ENCODE results near the gene ERI2. TPM values are rescaled to one million over a fixed set of nuclear protein-coding genes. Genes with fewer than 3 reads are reported as not detected.

The ERI2 gene, protein sequence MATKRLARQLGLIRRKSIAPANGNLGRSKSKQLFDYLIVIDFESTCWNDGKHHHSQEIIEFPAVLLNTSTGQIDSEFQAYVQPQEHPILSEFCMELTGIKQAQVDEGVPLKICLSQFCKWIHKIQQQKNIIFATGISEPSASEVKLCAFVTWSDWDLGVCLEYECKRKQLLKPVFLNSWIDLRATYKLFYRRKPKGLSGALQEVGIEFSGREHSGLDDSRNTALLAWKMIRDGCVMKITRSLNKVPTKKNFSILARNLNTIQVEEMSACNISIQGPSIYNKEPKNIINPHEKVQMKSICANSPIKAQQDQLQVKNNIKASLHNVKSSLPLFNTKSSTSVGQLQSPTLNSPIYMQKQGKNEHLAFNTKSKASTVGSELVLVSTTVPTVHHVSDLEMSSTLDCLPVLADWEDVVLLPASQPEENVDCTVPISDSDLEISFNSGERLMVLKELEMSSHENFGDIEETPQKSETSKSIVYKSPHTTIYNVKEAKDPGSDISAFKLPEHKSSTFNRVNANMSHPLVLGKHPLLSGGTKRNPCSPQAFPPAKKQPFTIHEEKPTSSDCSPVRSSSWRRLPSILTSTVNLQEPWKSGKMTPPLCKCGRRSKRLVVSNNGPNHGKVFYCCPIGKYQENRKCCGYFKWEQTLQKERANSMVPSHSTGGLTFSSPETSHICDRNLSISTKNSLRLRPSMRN
- total RNA-seq (10 to 100 TPM; 12.5 to 29.7 TPM), polyA plus RNA-seq (1 to 10 TPM; 5.9 to 9.3 TPM)
- long read RNA-seq, donor 1, transcript ERI2-203 (1 exons, 3,846 nt), result major isoform, 15 of 15 reads
- long read RNA-seq, donor 1, partial matches to known transcripts, result 0 of 15 reads
- long read RNA-seq, donor 1, other reads (novel, unspliced or antisense), result 0 of 15 reads
- long read RNA-seq, donor 2, transcript ERI2-203 (1 exons, 3,846 nt), result major isoform, 13 of 13 reads
- long read RNA-seq, donor 2, partial matches to known transcripts, result 0 of 13 reads
- long read RNA-seq, donor 2, other reads (novel, unspliced or antisense), result 0 of 13 reads
- long read RNA-seq, donor 3, transcript ERI2-203 (1 exons, 3,846 nt), result major isoform, 19 of 19 reads
- long read RNA-seq, donor 3, partial matches to known transcripts, result 0 of 19 reads
- long read RNA-seq, donor 3, other reads (novel, unspliced or antisense), result 0 of 19 reads
- long read RNA-seq, donor 4, transcript ERI2-203 (1 exons, 3,846 nt), result major isoform, 10 of 10 reads
- long read RNA-seq, donor 4, partial matches to known transcripts, result 0 of 10 reads
- long read RNA-seq, donor 4, other reads (novel, unspliced or antisense), result 0 of 10 reads
- long read RNA-seq, donor 5, transcript ERI2-203 (1 exons, 3,846 nt), result major isoform, 19 of 19 reads
- long read RNA-seq, donor 5, partial matches to known transcripts, result 0 of 19 reads
- long read RNA-seq, donor 5, other reads (novel, unspliced or antisense), result 0 of 19 reads

DNA sequence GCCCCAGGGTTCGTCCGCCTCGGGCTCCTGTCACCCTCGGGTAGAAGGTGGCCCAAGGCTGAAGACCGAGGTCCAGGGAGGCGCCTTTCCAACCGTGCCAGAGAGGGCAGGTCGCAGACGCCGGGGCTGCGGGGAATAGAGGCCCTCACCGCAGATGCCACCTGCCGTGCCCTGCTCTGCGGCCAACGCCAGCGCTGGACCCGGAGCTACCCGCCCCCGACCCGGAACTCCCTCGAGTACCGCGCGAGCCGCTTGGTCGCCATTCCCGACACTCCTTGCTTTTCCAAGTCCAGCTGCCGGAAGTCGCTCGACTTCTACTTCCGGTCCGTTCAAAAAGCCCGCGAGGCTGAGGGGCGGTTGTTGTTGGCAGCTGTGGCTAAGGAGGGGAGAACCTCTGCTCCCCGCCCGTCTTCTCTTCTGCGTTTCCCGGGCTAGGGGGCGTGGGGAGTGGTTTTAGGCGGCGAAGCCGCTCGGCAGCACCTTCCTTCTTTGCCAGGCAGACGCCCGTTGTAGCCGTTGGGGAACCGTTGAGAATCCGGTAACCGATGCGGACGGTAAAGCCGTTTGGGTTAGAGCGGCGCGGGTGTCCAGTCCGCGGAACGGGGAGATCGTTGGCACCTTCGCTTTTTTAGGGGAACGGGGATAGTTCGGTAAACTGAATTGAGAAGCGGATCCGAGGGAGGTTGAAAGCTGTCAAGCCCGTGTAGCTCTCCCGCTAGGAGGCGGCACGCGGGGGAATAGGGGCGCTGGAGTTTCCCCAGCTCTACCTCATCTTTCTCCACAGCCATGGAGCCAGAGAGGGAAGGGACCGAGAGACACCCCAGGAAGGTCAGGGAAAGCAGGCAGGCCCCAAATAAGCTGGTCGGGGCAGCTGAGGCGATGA is at the start of gene ERI2, which contains the start of gene REXO5:
ERI2 (minus strand) TSS at position 305 of the 883 bp plus-strand sequence; CDS start at position 263, 42 bp downstream.
REXO5 (plus strand) TSS at position 360 of the 883 bp plus-strand sequence; CDS start at position 787, 427 bp downstream.
- H3K9ac ChIP-seq (ENCODE audit: insufficient read depth in 1 of 2, low read length in 2 of 2), result peak within 1 kb of the TSS; percentile 42 to 87
- H3K27me3 ChIP-seq (ENCODE audit: control insufficient read depth in 3 of 3, insufficient read depth in 3 of 3, low read length in 2 of 3), result no peaks in the 10 kb centered on the region
- H3K27ac ChIP-seq (ENCODE audit: low read depth in 1 of 2, low read length in 1 of 2), result peak within 1 kb of the TSS; percentile 89 to 92
- ATAC-seq (ENCODE audit: insufficient read depth, low FRiP score), result peak; percentile 90
- WGBS, 2 donors, result 0% methylated on average over 74 of the region's 74 CpGs
- H3K36me3 ChIP-seq (ENCODE audit: control insufficient read depth in 4 of 4, insufficient read depth in 4 of 4, low read length in 4 of 4), result no peaks in the 10 kb centered on the region
- peak; percentile 98 for DNase-seq
- TF ChIP-seq, protein P1, sequence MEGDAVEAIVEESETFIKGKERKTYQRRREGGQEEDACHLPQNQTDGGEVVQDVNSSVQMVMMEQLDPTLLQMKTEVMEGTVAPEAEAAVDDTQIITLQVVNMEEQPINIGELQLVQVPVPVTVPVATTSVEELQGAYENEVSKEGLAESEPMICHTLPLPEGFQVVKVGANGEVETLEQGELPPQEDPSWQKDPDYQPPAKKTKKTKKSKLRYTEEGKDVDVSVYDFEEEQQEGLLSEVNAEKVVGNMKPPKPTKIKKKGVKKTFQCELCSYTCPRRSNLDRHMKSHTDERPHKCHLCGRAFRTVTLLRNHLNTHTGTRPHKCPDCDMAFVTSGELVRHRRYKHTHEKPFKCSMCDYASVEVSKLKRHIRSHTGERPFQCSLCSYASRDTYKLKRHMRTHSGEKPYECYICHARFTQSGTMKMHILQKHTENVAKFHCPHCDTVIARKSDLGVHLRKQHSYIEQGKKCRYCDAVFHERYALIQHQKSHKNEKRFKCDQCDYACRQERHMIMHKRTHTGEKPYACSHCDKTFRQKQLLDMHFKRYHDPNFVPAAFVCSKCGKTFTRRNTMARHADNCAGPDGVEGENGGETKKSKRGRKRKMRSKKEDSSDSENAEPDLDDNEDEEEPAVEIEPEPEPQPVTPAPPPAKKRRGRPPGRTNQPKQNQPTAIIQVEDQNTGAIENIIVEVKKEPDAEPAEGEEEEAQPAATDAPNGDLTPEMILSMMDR (IDR thresholded peaks at IDR 0.05; ENCODE audit: control extremely low read depth, extremely low read depth), result no peak
- peak within 1 kb of the TSS; percentile 94 for H3K4me3 ChIP-seq
- H3K4me1 ChIP-seq (ENCODE audit: control insufficient read depth in 5 of 5, insufficient read depth in 5 of 5, low read length in 5 of 5), result peaks cover 0 to 8% (median 3%) of the 10 kb centered on the region in 5 donors
- H3K9me3 ChIP-seq (ENCODE audit: control insufficient read depth in 4 of 4, insufficient read depth in 3 of 4, low read length in 3 of 4), result no peaks in the 10 kb centered on the region

DNA sequence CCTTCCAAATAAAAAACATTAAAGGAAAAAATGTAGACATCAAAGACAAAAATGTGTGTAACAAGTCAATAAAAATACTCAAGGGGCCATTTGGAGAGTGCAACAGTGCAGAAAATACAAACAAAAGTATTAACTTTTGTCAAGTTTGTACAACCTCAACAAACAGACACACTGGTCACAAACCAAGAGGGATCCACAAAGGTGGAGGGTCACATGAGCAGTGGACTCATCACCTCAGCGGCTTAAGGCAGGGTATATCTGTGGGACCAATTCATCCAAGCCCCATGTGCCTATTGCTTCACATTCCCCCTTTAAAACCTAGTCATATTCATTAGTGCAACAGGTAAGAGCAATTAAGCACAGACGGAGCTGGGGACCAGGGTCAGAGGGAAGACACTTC is 48.7 kb upstream of the ERI2 start:
- no peaks in the 10 kb centered on the region for H3K27me3 ChIP-seq (ENCODE audit: control insufficient read depth in 3 of 3, insufficient read depth in 3 of 3, low read length in 2 of 3)
- no peak overlapping the region for H3K27ac ChIP-seq (ENCODE audit: low read depth in 1 of 2, low read length in 1 of 2)
- no peak for DNase-seq
- no peak overlapping the region for H3K9ac ChIP-seq (ENCODE audit: insufficient read depth in 1 of 2, low read length in 2 of 2)
- H3K4me1 ChIP-seq (ENCODE audit: control insufficient read depth in 5 of 5, insufficient read depth in 5 of 5, low read length in 5 of 5), result peaks cover 8 to 32% (median 12%) of the 10 kb centered on the region in 5 donors
- H3K36me3 ChIP-seq (ENCODE audit: control insufficient read depth in 4 of 4, insufficient read depth in 4 of 4, low read length in 4 of 4), result peaks cover 9 to 12% (median 10%) of the 10 kb centered on the region in 4 donors
- TF ChIP-seq, protein P1 (IDR thresholded peaks at IDR 0.05; ENCODE audit: control extremely low read depth, extremely low read depth), result no peak
- ATAC-seq (ENCODE audit: insufficient read depth, low FRiP score), result no peak
- H3K4me3 ChIP-seq, result no peak overlapping the region
- WGBS, 2 donors, result 92 to 97% methylated on average over 2 of the region's 2 CpGs
- H3K9me3 ChIP-seq (ENCODE audit: control insufficient read depth in 4 of 4, insufficient read depth in 3 of 4, low read length in 3 of 4), result no peaks in the 10 kb centered on the region

Data from lung (tissue), 16 donors.